HG03575 (cell line): ENCODE measurements around the gene ZNF277.

Experiments used
- ATAC-seq: cut with Tn5 transposase; IDR thresholded peaks from one replicate; pipeline ENCODE4 v1.9.1; 2021; ENCODE audit not compliant: unreplicated experiment, insufficient number of reproducible peaks, low FRiP score; ENCODE audit errors: extremely low read depth

ZNF277 gene

GRCh38 chr7:112272921-112273561 is 66.5 kb downstream of the ZNF277 start:
- ATAC-seq: no peak

GRCh38 chr7:112279042-112279441 is 72.5 kb downstream of the ZNF277 start:
- no peak for ATAC-seq

DNA sequence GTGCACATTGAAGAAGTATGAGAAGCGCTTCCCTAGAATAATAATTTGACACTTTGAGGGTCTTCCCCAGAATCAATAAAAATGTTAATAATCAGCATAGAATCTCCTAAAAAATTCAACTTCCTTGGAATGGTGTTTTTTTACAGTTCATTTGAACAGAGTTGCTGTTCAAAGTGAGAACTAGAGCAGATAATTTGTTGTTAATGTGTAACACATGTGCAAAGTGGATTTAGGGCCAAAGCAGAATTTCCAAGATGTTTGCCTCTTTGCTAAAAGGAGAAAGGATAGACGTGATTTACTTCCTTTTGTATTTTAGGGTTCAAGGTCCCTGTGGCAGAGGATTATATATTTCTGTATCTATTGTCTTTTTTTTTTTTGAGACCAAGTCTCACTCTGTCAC is 73.8 kb downstream of the ZNF277 start:
- no peak for ATAC-seq

GRCh38 chr7:112282476-112283188 is 76.1 kb downstream of the ZNF277 start:
- no peak for ATAC-seq

GRCh38 chr7:112283382-112283910 is 77.0 kb downstream of the ZNF277 start:
- no peak for ATAC-seq

DNA sequence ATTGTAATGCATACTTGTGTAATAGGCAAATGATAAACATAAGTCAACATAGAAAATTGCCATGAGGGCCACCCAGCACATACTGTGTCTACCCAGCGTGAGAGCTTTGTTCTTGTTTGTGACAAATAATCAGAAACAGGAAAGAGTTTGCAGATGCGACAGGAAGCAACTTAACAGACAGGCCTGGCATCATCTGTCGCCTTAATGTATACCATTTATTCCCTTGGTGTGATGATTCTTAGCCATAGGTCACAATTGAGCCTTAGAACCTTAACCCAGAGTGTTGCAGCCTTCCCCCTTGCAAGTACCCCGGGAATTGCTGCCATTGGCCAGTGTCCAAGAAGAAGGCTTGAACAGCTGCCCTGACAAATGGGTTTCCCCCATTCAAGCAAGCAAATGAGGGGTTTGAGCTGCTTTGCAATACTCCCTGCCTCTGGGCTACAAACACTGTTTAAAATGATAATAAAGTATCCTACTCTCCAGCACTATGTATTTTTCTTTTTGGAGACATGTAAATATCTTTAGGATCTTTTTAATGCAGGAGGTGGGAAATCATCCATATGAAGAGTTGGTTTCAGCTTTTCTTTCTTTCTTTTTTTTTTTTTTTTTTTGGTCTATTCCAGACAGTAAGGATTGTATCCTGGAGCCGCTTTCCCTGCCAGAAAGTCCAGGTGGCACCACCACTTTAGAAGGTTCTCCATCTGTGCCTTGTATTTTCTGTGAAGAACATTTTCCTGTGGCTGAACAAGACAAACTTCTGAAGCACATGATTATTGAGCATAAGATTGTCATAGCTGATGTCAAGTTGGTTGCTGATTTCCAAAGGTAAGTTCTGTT is 80.0 kb downstream of the ZNF277 start:
- peak; percentile 37 for ATAC-seq

GRCh38 chr7:112288301-112288700 is 81.8 kb downstream of the ZNF277 start:
- ATAC-seq: no peak

DNA sequence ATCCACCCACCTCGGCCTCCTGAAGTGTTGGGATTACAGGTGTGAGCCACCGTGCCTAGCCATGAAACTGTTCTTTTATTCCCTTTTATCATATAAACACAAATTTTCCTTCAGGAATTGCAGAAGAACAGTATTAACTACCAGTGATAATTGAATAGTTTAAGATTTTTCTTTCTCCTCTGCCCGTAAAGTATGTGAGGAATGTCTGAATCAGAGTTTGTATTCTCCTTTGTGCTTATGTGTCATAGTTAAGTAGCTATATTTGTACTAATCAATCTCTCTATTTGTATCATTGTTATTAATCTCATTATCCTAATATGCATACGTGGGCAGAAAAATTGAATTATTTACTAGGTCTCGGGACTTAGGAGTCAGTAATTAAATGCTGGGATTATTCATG is 83.6 kb downstream of the ZNF277 start:
- ATAC-seq: no peak

DNA sequence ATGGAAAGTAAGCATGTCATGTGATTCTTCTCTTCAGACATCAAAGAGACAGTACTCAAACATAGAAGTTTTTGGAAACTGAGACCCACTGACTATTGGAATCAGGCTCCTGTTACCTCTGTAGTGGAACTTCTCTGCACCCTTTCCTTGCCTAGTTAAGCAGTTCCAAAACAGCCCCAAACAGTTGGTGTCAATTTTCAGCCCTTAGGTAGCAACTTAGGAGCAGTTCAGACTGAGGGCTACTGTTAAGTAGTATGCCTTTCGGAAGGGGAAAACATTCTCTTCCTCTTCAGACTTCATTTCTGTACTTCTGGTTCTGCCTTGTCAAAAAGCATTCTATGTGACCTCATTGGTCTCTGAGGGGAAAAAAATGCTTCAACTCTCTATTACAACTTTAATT is 85.7 kb downstream of the ZNF277 start:
- ATAC-seq: no peak

DNA sequence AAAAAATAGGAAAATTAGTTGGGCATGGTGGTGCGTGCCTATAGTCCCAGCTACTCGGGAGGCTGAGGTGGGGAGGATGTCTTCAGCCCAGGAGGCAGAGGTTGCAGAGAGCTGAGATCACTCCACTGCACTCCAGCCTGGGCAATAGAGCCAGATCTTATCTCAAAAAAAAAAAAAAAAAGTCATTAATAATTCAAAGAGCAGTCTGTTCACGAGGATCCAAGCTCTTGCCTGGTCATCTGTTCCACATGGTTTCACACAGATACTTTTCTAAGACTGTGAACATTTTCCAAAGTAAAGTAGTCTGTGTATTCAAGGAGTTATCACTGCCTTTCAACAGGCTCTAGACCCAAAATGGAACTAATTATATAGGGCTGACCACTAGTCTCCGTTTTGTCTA is 86.9 kb downstream of the ZNF277 start:
- ATAC-seq: no peak

GRCh38 chr7:112296432-112296831 is 89.9 kb downstream of the ZNF277 start:
- no peak for ATAC-seq

- no peak for ATAC-seq
These were observed 91.2 kb downstream of the ZNF277 start for GRCh38 chr7:112297681-112298080.

DNA sequence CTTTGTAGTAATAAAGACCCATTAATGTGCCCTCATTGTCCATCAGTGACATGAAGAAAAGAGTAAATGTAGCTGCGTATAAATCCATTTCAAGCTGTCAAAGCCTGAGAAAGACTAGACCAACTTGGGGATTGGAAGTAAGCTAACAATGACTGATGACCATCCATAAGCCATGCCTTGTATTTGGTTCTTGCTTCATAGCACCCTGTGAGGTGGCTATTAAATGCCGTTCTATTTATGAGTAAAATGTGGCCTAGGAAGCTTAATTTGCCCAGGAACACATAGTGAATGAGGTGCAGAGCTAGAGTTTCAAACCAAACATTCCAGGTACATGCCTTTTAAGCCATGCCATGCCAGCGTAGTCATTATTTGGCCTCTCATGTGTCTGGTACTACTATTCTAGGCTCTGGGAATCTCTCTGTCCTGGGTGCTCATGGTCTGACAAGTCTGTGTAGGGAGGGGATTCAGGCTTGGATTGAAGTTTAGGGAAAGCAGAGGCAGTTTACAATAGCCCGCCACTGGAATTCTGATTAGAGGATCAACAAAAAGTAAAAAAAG is 92.1 kb downstream of the ZNF277 start:
- no peak for ATAC-seq

GRCh38 chr7:112300072-112300471 is 93.6 kb downstream of the ZNF277 start:
- ATAC-seq: no peak

DNA sequence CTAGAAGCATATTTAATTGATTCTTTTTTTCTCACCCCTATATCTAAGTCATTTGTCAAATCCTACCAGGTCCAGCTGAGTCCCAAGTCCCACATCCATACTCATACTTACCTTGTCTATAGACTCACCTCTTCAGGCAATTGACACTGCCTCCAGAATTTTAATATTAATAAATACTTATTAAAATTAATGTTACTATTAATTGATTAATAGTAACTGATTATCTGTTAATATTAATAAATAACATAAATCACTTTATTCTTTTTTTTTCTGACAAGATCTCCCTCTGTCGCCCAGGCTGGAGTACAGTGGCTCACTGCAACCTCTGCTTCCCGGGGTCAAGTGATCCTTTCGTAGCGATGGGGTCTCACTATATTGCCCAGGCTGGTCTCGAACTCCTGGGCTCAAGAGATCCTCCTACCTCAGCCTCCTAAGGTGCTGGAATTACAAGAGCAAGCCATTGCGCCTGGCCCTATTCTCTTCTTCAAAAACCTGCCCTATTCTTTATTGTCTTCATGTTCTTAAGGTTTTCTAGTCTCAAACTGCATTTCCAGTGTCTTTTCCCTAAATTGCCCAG is 94.4 kb downstream of the ZNF277 start:
- ATAC-seq: no peak

GRCh38 chr7:112302566-112302965 is 96.1 kb downstream of the ZNF277 start:
- ATAC-seq: no peak

DNA sequence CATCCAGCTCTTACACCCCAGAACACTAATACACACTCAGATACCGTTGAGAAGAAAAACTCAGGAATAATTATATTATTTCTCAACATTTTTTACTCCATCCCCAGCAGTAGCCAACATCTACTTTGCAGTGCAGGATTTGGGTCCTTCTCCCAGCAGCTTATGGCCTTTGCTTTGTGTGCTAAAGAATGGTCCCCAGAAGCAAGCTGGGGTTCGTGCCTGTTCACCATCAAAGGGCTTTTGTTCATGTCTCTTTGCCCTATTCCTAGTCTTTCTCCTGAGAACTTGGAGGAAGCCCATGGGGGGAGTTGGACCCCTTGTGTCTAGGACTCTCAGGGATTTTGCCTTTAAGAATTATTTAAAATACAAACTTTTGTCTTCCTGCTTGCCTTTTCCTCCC is 100.4 kb downstream of the ZNF277 start:
- ATAC-seq: no peak

GRCh38 chr7:112307506-112307905 is 101.0 kb downstream of the ZNF277 start:
- no peak for ATAC-seq

GRCh38 chr7:112308974-112309373 is 102.5 kb downstream of the ZNF277 start:
- ATAC-seq: no peak
